ENCODE data around the gene PNMA8B.

- TF ChIP-seq CTCF (IDR thresholded peaks at IDR 0.05) (no peak), POLR2A (IDR thresholded peaks at IDR 0.05) (no peak), POLR2AphosphoS5 (IDR thresholded peaks at IDR 0.05) (no peak)
Measured at GRCh38 chr19:46482631-46483030, 13.0 kb downstream of the PNMA8B start.
